ENCODE measurements around the gene C7orf33.

Gene C7orf33

GRCh38 chr7:148630078-148630477 is 39.5 kb downstream of the C7orf33 start:
- Histone ChIP-seq H3K36me3 (ENCODE audit: control insufficient read depth, insufficient read depth, low read length, severe bottlenecking) (no peaks in the 10 kb centered on the region), H3K27me3 (replicated peaks; ENCODE audit: control insufficient read depth, insufficient read depth, low read length) (peaks cover 24% of the 10 kb centered on the region), H3K4me3 (ENCODE audit: low read length) (no peak overlapping the region), H3K4me1 (ENCODE audit: control insufficient read depth, insufficient read depth, low read length) (no peaks in the 10 kb centered on the region), H3K9me3 (ENCODE audit: control insufficient read depth, low read length) (no peaks in the 10 kb centered on the region), H3K9ac (ENCODE audit: low read length) (no peak overlapping the region)
- DNase-seq (ENCODE audit: low read depth) = no peak

- Histone ChIP-seq H3K9me3 (ENCODE audit: control insufficient read depth, low read length) (no peaks in the 10 kb centered on the region), H3K36me3 (ENCODE audit: control insufficient read depth, insufficient read depth, low read length, severe bottlenecking) (no peaks in the 10 kb centered on the region), H3K4me1 (ENCODE audit: control insufficient read depth, insufficient read depth, low read length) (no peaks in the 10 kb centered on the region), H3K9ac (ENCODE audit: low read length) (no peak overlapping the region), H3K4me3 (ENCODE audit: low read length) (no peak overlapping the region), H3K27me3 (replicated peaks; ENCODE audit: control insufficient read depth, insufficient read depth, low read length) (peaks cover 32% of the 10 kb centered on the region)
- no peak for DNase-seq (ENCODE audit: low read depth)
Measured at GRCh38 chr7:148633761-148634160, 43.2 kb downstream of the C7orf33 start.

GRCh38 chr7:148637094-148637493 is 46.5 kb downstream of the C7orf33 start:
- H3K4me1 ChIP-seq (ENCODE audit: control insufficient read depth, insufficient read depth, low read length) = no peaks in the 10 kb centered on the region
- peaks cover 30% of the 10 kb centered on the region for H3K27me3 ChIP-seq (replicated peaks; ENCODE audit: control insufficient read depth, insufficient read depth, low read length)
- H3K9me3 ChIP-seq (ENCODE audit: control insufficient read depth, low read length) = no peaks in the 10 kb centered on the region
- DNase-seq (ENCODE audit: low read depth) = no peak
- no peaks in the 10 kb centered on the region for H3K36me3 ChIP-seq (ENCODE audit: control insufficient read depth, insufficient read depth, low read length, severe bottlenecking)
- H3K4me3 ChIP-seq (ENCODE audit: low read length) = no peak overlapping the region
- no peak overlapping the region for H3K9ac ChIP-seq (ENCODE audit: low read length)

- Histone ChIP-seq H3K9ac (ENCODE audit: low read length) (no peak overlapping the region), H3K9me3 (ENCODE audit: control insufficient read depth, low read length) (no peaks in the 10 kb centered on the region), H3K36me3 (ENCODE audit: control insufficient read depth, insufficient read depth, low read length, severe bottlenecking) (no peaks in the 10 kb centered on the region), H3K4me3 (ENCODE audit: low read length) (no peak overlapping the region), H3K27me3 (replicated peaks; ENCODE audit: control insufficient read depth, insufficient read depth, low read length) (peaks cover 41% of the 10 kb centered on the region), H3K4me1 (ENCODE audit: control insufficient read depth, insufficient read depth, low read length) (peaks cover 5% of the 10 kb centered on the region)
- no peak for DNase-seq (ENCODE audit: low read depth)
Measured at GRCh38 chr7:148645898-148646297, 55.3 kb downstream of the C7orf33 start.

GRCh38 chr7:148650232-148650858 is 59.8 kb downstream of the C7orf33 start:
- no peaks in the 10 kb centered on the region for H3K36me3 ChIP-seq (ENCODE audit: control insufficient read depth, insufficient read depth, low read length, severe bottlenecking)
- no peak overlapping the region for H3K9ac ChIP-seq (ENCODE audit: low read length)
- peaks cover 5% of the 10 kb centered on the region for H3K4me1 ChIP-seq (ENCODE audit: control insufficient read depth, insufficient read depth, low read length)
- no peak overlapping the region for H3K4me3 ChIP-seq (ENCODE audit: low read length)
- DNase-seq (ENCODE audit: low read depth) = peak; percentile 52
- H3K27me3 ChIP-seq (replicated peaks; ENCODE audit: control insufficient read depth, insufficient read depth, low read length) = peaks cover 6% of the 10 kb centered on the region
- H3K9me3 ChIP-seq (ENCODE audit: control insufficient read depth, low read length) = no peaks in the 10 kb centered on the region

GRCh38 chr7:148652773-148653172 is 62.2 kb downstream of the C7orf33 start:
- no peak overlapping the region for H3K9ac ChIP-seq (ENCODE audit: low read length)
- no peaks in the 10 kb centered on the region for H3K9me3 ChIP-seq (ENCODE audit: control insufficient read depth, low read length)
- H3K27me3 ChIP-seq (replicated peaks; ENCODE audit: control insufficient read depth, insufficient read depth, low read length) = no peaks in the 10 kb centered on the region
- no peaks in the 10 kb centered on the region for H3K36me3 ChIP-seq (ENCODE audit: control insufficient read depth, insufficient read depth, low read length, severe bottlenecking)
- DNase-seq (ENCODE audit: low read depth) = no peak
- H3K4me3 ChIP-seq (ENCODE audit: low read length) = no peak overlapping the region
- H3K4me1 ChIP-seq (ENCODE audit: control insufficient read depth, insufficient read depth, low read length) = peaks cover 5% of the 10 kb centered on the region

GRCh38 chr7:148657929-148658328 is 67.4 kb downstream of the C7orf33 start:
- no peaks in the 10 kb centered on the region for H3K9me3 ChIP-seq (ENCODE audit: control insufficient read depth, low read length)
- DNase-seq (ENCODE audit: low read depth) = no peak
- no peaks in the 10 kb centered on the region for H3K4me1 ChIP-seq (ENCODE audit: control insufficient read depth, insufficient read depth, low read length)
- H3K9ac ChIP-seq (ENCODE audit: low read length) = no peak overlapping the region
- no peak overlapping the region for H3K4me3 ChIP-seq (ENCODE audit: low read length)
- H3K27me3 ChIP-seq (replicated peaks; ENCODE audit: control insufficient read depth, insufficient read depth, low read length) = no peaks in the 10 kb centered on the region
- no peaks in the 10 kb centered on the region for H3K36me3 ChIP-seq (ENCODE audit: control insufficient read depth, insufficient read depth, low read length, severe bottlenecking)

GRCh38 chr7:148661471-148661870 is 70.9 kb downstream of the C7orf33 start:
- DNase-seq (ENCODE audit: low read depth) = no peak

GRCh38 chr7:148662646-148663045 is 72.1 kb downstream of the C7orf33 start:
- Histone ChIP-seq H3K9ac (ENCODE audit: low read length) (no peak overlapping the region), H3K9me3 (ENCODE audit: control insufficient read depth, low read length) (no peaks in the 10 kb centered on the region), H3K4me1 (ENCODE audit: control insufficient read depth, insufficient read depth, low read length) (peaks cover 10% of the 10 kb centered on the region), H3K4me3 (ENCODE audit: low read length) (no peak overlapping the region), H3K27me3 (replicated peaks; ENCODE audit: control insufficient read depth, insufficient read depth, low read length) (no peaks in the 10 kb centered on the region), H3K36me3 (ENCODE audit: control insufficient read depth, insufficient read depth, low read length, severe bottlenecking) (no peaks in the 10 kb centered on the region)
- no peak for DNase-seq (ENCODE audit: low read depth)

More at GRCh38 chr7:148661471-148661870, 70.9 kb downstream of the C7orf33 start:
- Histone ChIP-seq H3K4me3 (ENCODE audit: low read length) (no peak overlapping the region), H3K9me3 (ENCODE audit: control insufficient read depth, low read length) (no peaks in the 10 kb centered on the region), H3K9ac (ENCODE audit: low read length) (no peak overlapping the region), H3K4me1 (ENCODE audit: control insufficient read depth, insufficient read depth, low read length) (peaks cover 10% of the 10 kb centered on the region), H3K36me3 (ENCODE audit: control insufficient read depth, insufficient read depth, low read length, severe bottlenecking) (no peaks in the 10 kb centered on the region), H3K27me3 (replicated peaks; ENCODE audit: control insufficient read depth, insufficient read depth, low read length) (no peaks in the 10 kb centered on the region)

- no peaks in the 10 kb centered on the region for H3K9me3 ChIP-seq (ENCODE audit: control insufficient read depth, low read length)
- peak; percentile 5 for DNase-seq (ENCODE audit: low read depth)
- no peaks in the 10 kb centered on the region for H3K36me3 ChIP-seq (ENCODE audit: control insufficient read depth, insufficient read depth, low read length, severe bottlenecking)
- peaks cover 10% of the 10 kb centered on the region for H3K4me1 ChIP-seq (ENCODE audit: control insufficient read depth, insufficient read depth, low read length)
- H3K4me3 ChIP-seq (ENCODE audit: low read length) = peak overlapping the region; percentile 33
- no peak overlapping the region for H3K9ac ChIP-seq (ENCODE audit: low read length)
- H3K27me3 ChIP-seq (replicated peaks; ENCODE audit: control insufficient read depth, insufficient read depth, low read length) = no peaks in the 10 kb centered on the region
Measured at GRCh38 chr7:148664324-148664723, 73.8 kb downstream of the C7orf33 start.

GRCh38 chr7:148665221-148665620 is 74.7 kb downstream of the C7orf33 start:
- H3K9ac ChIP-seq (ENCODE audit: low read length) = no peak overlapping the region
- H3K27me3 ChIP-seq (replicated peaks; ENCODE audit: control insufficient read depth, insufficient read depth, low read length) = no peaks in the 10 kb centered on the region
- no peak overlapping the region for H3K4me3 ChIP-seq (ENCODE audit: low read length)
- no peaks in the 10 kb centered on the region for H3K9me3 ChIP-seq (ENCODE audit: control insufficient read depth, low read length)
- no peak for DNase-seq (ENCODE audit: low read depth)
- H3K36me3 ChIP-seq (ENCODE audit: control insufficient read depth, insufficient read depth, low read length, severe bottlenecking) = no peaks in the 10 kb centered on the region
- H3K4me1 ChIP-seq (ENCODE audit: control insufficient read depth, insufficient read depth, low read length) = peaks cover 10% of the 10 kb centered on the region

Data from adipocyte (in vitro differentiated cells).